CD14-positive monocyte (primary cell): ENCODE measurements around the gene LGR4. TPM values are rescaled to one million over a fixed set of nuclear protein-coding genes. Genes with fewer than 3 reads are reported as not detected.

ENCODE experiments used
- DNase-seq, 3 donors: peaks; one replicate each; pipeline ENCODE4 v3.0.0-alpha.2; 2011 to 2022
- H2AFZ ChIP-seq: 2 replicates; pipeline ENCODE4 v1.6.0; 2012; ENCODE audit warnings: mild to moderate bottlenecking, low read depth, low read length, inconsistent platforms; ENCODE audit not compliant: insufficient read depth, poor library complexity, severe bottlenecking
- H3K27ac ChIP-seq, 2 donors: 1 replicate in 1 of 2; 2 replicates in 1 of 2; pipeline ENCODE4 v1.5.1; 2012 to 2013; ENCODE audit warnings: low read length in 2 of 2, control low read depth in 1 of 2, inconsistent platforms in 1 of 2, low read depth in 1 of 2, mild to moderate bottlenecking in 1 of 2
- H3K27me3 ChIP-seq, 2 donors: one replicate each; pipeline versions ENCODE4 v1.6.0 to v1.6.1; 2011 to 2013; ENCODE audit warnings: low read length in 2 of 2; ENCODE audit not compliant: control insufficient read depth in 2 of 2, insufficient read depth in 2 of 2
- H3K36me3 ChIP-seq, 2 donors: replicated peaks in 1 of 2; 1 replicate in 1 of 2; 2 replicates in 1 of 2; pipeline versions ENCODE4 v1.5.1 to v1.6.1; 2012 to 2013; ENCODE audit warnings: low read length in 2 of 2, control low read depth in 1 of 2, inconsistent platforms in 1 of 2, mild to moderate bottlenecking in 1 of 2; ENCODE audit not compliant: insufficient read depth in 2 of 2, control insufficient read depth in 1 of 2
- H3K4me1 ChIP-seq, 2 donors: 1 replicate in 1 of 2; 2 replicates in 1 of 2; pipeline versions ENCODE4 v1.5.1 to v1.6.1; 2012 to 2013; ENCODE audit warnings: low read length in 2 of 2, control low read depth in 1 of 2, inconsistent platforms in 1 of 2, mild to moderate bottlenecking in 1 of 2, moderate library complexity in 1 of 2; ENCODE audit not compliant: insufficient read depth in 2 of 2, control insufficient read depth in 1 of 2
- H3K4me2 ChIP-seq: replicated peaks from 2 replicates; pipeline ENCODE3; 2012; ENCODE audit warnings: low read length, moderate library complexity, mild to moderate bottlenecking; ENCODE audit not compliant: poor library complexity, severe bottlenecking; ENCODE audit errors: extremely low read depth
- H3K4me3 ChIP-seq, 3 experiments: fragments of 200-600 bp in 1 of 3; sonication (generic) in 1 of 3; replicated peaks in 1 of 3; 1 replicate in 2 of 3; 2 replicates in 1 of 3; pipeline ENCODE4 v1.5.1; 2011 to 2013; ENCODE audit warnings: low read length in 3 of 3, mild to moderate bottlenecking in 3 of 3, control low read depth in 2 of 3, low read depth in 2 of 3, inconsistent platforms in 1 of 3, moderate library complexity in 1 of 3
- H3K79me2 ChIP-seq: 2 replicates; pipeline ENCODE4 v1.6.0; 2012; ENCODE audit warnings: mild to moderate bottlenecking, control low read depth, inconsistent platforms, low read length, moderate library complexity; ENCODE audit not compliant: insufficient read depth
- H3K9ac ChIP-seq: 2 replicates; pipeline ENCODE4 v1.6.0; 2017; ENCODE audit warnings: low read length, mild to moderate bottlenecking; ENCODE audit not compliant: insufficient read depth, poor library complexity, severe bottlenecking
- H3K9me3 ChIP-seq, 2 donors: replicated peaks in 1 of 2; 1 replicate in 1 of 2; 2 replicates in 1 of 2; pipeline versions ENCODE4 v1.5.1 to v1.6.1; 2012 to 2013; ENCODE audit warnings: low read length in 2 of 2, control low read depth in 1 of 2; ENCODE audit not compliant: control insufficient read depth in 1 of 2, insufficient read depth in 1 of 2
- H4K20me1 ChIP-seq: 2 replicates; pipeline ENCODE4 v1.6.0; 2012; ENCODE audit warnings: mild to moderate bottlenecking, low read length, control low read depth, moderate library complexity; ENCODE audit not compliant: insufficient read depth
- H3K27ac Mint-ChIP-seq, 7 donors: one replicate each; pipeline ENCODE4 v1.8.0; 2020; ENCODE audit warnings: mild to moderate bottlenecking in 7 of 7, mixed read lengths in 7 of 7, moderate library complexity in 6 of 7, inconsistent platforms in 2 of 7
- H3K27me3 Mint-ChIP-seq, 3 donors: one replicate each; pipeline ENCODE4 v1.8.0; 2021 to 2022; ENCODE audit warnings: low read depth in 3 of 3, mild to moderate bottlenecking in 3 of 3, mixed read lengths in 3 of 3, moderate library complexity in 3 of 3, inconsistent platforms in 1 of 3
- H3K36me3 Mint-ChIP-seq, 2 donors: one replicate each; pipeline ENCODE4 v1.8.0; 2020; ENCODE audit warnings: mixed read lengths in 2 of 2, inconsistent platforms in 1 of 2, mild to moderate bottlenecking in 1 of 2
- H3K4me1 Mint-ChIP-seq: one replicate; pipeline ENCODE4 v1.8.0; 2020; ENCODE audit warnings: mild to moderate bottlenecking, mixed read lengths
- H3K4me3 Mint-ChIP-seq, 2 donors: one replicate each; pipeline ENCODE4 v1.8.0; 2020; ENCODE audit warnings: mild to moderate bottlenecking in 2 of 2, mixed read lengths in 2 of 2, moderate library complexity in 1 of 2
- H3K9me3 Mint-ChIP-seq, 7 donors: one replicate each; pipeline ENCODE4 v1.8.0; 2020 to 2022; ENCODE audit warnings: mixed read lengths in 7 of 7, mild to moderate bottlenecking in 6 of 7, moderate library complexity in 6 of 7, inconsistent platforms in 2 of 7
- WGBS: methylation state at CpG from one replicate; pipeline ENCODE4 v1.1.5; 2013; ENCODE audit warnings: missing lambda C conversion rate; ENCODE audit not compliant: insufficient coverage; 5-methylcytosine and 5-hydroxymethylcytosine counted together
- intact Hi-C, 2 donors: fragments of 100-400 bp; cut with micrococcal nuclease; formaldehyde crosslinking; loops; one replicate each; pipeline versions ENCODE4 v1.15.0 to v1.15.1; 2023
- polyA plus RNA-seq, 3 donors: library from polyadenylated mRNA; depleted of rRNA in 1 of 3; unstranded in 2 of 3; stranded (reverse) in 1 of 3; fragments of 300-500 nt in 2 of 3; fragments of >200 nt in 1 of 3; fragmentation: Illumina TruSeq in 2 of 3; gene quantifications; 1 replicate in 2 of 3; 2 replicates in 1 of 3; pipeline ENCODE4 v1.2.3, GENCODE V29; 2012 to 2021
- TF ChIP-seq, protein P1 (sequence below): fragments of 200-600 bp; IDR thresholded peaks from one replicate; pipeline ENCODE4 v1.8.0; 2022; ENCODE audit warnings: antibody characterized with exemption, mild to moderate bottlenecking

LGR4 gene
- polyA plus RNA-seq, 3 donors: 0.67 to 0.92 (median 0.72) TPM

DNA sequence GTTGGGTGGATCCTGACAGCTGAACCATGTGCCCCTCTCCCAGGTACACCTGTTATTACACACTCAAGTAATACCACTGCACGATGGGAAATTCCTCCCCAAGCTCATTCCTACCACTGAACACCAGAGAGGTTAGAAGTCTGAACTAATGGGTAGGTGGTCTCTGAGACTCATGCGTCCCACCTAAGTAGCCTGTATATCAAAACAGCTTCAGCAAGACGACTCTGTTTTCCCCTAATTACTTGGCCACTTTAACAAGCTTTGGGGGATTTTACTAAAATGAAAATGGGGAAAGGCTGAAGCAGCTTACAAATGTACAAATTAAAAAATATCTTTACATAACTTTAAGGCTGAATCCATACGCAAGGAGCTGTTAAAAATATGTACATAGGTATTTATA is 29.4 kb downstream of the LGR4 start:
- H3K9ac ChIP-seq: no peak overlapping the region
- H3K36me3 ChIP-seq: no peaks in the 10 kb centered on the region
- no peaks in the 10 kb centered on the region for H4K20me1 ChIP-seq
- no peak overlapping the region for H3K4me2 ChIP-seq
- no peaks in the 10 kb centered on the region for H3K36me3 Mint-ChIP-seq
- H3K27ac ChIP-seq: no peak overlapping the region
- no peaks in the 10 kb centered on the region for H3K27me3 Mint-ChIP-seq
- no peaks in the 10 kb centered on the region for H3K9me3 ChIP-seq
- TF ChIP-seq, protein P1, sequence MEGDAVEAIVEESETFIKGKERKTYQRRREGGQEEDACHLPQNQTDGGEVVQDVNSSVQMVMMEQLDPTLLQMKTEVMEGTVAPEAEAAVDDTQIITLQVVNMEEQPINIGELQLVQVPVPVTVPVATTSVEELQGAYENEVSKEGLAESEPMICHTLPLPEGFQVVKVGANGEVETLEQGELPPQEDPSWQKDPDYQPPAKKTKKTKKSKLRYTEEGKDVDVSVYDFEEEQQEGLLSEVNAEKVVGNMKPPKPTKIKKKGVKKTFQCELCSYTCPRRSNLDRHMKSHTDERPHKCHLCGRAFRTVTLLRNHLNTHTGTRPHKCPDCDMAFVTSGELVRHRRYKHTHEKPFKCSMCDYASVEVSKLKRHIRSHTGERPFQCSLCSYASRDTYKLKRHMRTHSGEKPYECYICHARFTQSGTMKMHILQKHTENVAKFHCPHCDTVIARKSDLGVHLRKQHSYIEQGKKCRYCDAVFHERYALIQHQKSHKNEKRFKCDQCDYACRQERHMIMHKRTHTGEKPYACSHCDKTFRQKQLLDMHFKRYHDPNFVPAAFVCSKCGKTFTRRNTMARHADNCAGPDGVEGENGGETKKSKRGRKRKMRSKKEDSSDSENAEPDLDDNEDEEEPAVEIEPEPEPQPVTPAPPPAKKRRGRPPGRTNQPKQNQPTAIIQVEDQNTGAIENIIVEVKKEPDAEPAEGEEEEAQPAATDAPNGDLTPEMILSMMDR: no peak
- H3K4me1 Mint-ChIP-seq: no peaks in the 10 kb centered on the region
- no CpG with 5 or more reads among the region's 4 CpGs for WGBS
- H3K27me3 ChIP-seq: no peaks in the 10 kb centered on the region
- H3K9me3 Mint-ChIP-seq: peaks cover 0 to 1% (median 0%) of the 10 kb centered on the region in 7 donors
- H3K4me3 ChIP-seq: no peak overlapping the region
- H3K4me1 ChIP-seq: no peaks in the 10 kb centered on the region
- no peak for DNase-seq
- H3K27ac Mint-ChIP-seq: no peak overlapping the region
- H3K79me2 ChIP-seq: no peaks in the 10 kb centered on the region
- H2AFZ ChIP-seq: no peak overlapping the region
- H3K4me3 Mint-ChIP-seq: no peak overlapping the region
- intact Hi-C loops: no loop called here

DNA sequence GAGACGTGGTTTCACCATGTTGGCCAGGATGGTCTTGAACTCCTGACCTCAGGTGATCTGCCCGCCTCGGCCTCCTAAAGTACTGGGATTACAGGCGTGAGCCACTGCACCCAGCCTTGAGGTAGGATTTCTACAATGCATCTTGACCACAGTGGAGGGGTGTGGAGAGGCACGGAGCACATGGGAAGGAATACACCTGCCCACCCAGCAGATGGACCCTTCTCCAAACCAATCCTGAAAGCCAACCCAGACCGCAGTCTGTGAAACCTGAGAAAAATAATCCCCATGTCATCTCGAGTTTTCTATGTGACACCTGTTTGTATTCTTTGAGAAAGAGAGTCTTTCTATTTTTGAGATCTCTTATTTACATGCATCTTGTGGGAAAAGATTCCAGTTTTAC is 32.5 kb downstream of the LGR4 start:
- no peaks in the 10 kb centered on the region for H3K27me3 Mint-ChIP-seq
- no peak for DNase-seq

More for the DNA sequence above, 32.5 kb downstream of the LGR4 start:
- WGBS: no CpG with 5 or more reads among the region's 7 CpGs
- H3K4me3 ChIP-seq: no peak overlapping the region
- H3K4me2 ChIP-seq: no peak overlapping the region
- no peaks in the 10 kb centered on the region for H3K9me3 ChIP-seq
- intact Hi-C loops: no loop called here
- no peaks in the 10 kb centered on the region for H4K20me1 ChIP-seq
- H3K36me3 Mint-ChIP-seq: no peaks in the 10 kb centered on the region
- no peaks in the 10 kb centered on the region for H3K79me2 ChIP-seq
- H3K27ac Mint-ChIP-seq: no peak overlapping the region
- no peaks in the 10 kb centered on the region for H3K4me1 Mint-ChIP-seq
- TF ChIP-seq, protein P1: no peak
- H3K4me1 ChIP-seq: no peaks in the 10 kb centered on the region
- H3K27ac ChIP-seq: no peak overlapping the region
- no peak overlapping the region for H2AFZ ChIP-seq
- no peak overlapping the region for H3K9ac ChIP-seq
- peaks cover 0 to 5% (median 2%) of the 10 kb centered on the region in 7 donors for H3K9me3 Mint-ChIP-seq
- H3K36me3 ChIP-seq: no peaks in the 10 kb centered on the region
- H3K4me3 Mint-ChIP-seq: no peak overlapping the region
- no peaks in the 10 kb centered on the region for H3K27me3 ChIP-seq
